ENCODE results near the gene LIMS2.

Gene LIMS2, protein sequence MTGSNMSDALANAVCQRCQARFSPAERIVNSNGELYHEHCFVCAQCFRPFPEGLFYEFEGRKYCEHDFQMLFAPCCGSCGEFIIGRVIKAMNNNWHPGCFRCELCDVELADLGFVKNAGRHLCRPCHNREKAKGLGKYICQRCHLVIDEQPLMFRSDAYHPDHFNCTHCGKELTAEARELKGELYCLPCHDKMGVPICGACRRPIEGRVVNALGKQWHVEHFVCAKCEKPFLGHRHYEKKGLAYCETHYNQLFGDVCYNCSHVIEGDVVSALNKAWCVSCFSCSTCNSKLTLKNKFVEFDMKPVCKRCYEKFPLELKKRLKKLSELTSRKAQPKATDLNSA

DNA sequence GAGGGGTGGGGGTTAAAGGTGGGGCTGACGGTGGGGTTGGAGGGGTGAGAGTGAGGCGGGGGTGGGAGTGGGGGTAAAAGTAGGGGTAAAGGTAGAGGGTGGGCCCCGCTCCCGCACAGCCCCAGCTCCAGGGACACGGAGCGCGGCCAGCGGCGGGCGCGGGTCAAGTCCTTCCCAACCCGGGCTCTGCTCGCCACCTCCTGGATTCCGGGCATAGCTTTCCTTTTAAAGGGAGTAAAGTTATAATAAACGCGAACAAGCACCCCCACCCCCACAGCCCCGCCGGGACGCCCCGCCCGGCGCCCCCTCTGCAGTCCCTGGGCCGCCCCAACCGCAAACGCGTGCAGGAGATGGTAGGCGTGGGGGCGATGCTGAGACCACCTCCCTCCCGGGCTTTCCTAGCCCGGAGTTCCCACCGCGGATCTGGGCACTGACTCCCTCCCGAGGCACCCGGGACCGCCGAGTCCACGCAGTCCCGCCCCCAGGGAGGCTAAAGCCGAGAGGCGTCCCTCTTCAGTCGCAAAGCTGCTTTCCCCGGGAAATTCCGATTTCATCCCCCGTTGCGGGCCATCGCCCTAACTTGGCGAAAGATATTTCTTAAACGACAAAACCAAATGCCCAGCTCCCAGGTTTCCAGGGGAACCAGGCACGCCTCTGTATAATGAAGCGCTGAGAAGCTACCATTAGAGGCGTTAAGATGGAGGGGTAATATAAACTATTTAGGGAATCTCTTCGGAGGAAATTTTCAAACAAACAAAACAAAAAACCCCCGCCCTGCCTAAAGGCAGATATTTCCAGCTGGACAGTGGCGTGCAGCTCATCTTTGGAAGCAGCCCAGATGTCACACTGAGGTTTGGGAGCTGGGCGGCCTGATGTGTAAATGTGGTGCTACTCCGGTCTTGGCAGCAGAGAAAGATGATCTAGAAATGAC lies at the start of gene LIMS2:
TSS of gene LIMS2 (minus strand) at position 200 of the 931 bp plus-strand sequence. CDS start 506 bp downstream, outside the sequence.
- DNase-seq, result no peak

DNA sequence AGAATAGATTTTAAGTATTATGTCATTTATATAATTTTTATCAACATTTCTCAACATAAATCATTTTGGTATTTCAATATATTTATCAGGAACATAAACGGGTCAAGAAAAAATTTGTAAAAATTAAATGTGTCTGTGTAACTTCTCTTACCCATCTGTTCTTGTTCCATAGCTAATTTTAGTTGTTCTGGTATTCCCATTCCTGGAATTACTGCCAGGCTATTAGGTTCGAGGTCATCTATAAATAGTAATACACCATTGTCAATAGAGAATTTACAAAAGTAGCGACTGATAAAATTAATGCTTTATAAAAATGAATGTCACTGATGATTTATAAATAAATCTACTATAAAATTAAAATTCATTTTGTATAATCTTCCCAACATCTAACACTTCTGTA lies 47.5 kb upstream of the LIMS2 start:
- no peak for DNase-seq

DNA sequence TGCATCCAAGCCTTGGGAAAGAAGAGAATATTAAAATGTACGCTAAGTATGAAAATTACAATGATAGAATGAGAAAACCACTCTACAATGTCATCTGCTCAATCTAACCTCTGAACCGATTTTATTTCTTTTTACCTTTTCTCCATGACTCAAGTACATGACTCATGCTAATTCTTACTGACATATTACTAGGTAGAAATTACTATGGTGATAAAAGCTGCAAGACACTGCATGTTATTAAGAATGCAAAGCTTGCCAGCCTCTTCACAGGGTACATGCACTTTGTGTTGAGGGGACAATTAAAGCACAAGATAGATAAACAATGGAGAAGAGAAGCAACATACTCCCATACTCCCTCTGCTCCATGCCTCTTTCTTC lies 46.6 kb upstream of the LIMS2 start:
- DNase-seq, result no peak

DNA sequence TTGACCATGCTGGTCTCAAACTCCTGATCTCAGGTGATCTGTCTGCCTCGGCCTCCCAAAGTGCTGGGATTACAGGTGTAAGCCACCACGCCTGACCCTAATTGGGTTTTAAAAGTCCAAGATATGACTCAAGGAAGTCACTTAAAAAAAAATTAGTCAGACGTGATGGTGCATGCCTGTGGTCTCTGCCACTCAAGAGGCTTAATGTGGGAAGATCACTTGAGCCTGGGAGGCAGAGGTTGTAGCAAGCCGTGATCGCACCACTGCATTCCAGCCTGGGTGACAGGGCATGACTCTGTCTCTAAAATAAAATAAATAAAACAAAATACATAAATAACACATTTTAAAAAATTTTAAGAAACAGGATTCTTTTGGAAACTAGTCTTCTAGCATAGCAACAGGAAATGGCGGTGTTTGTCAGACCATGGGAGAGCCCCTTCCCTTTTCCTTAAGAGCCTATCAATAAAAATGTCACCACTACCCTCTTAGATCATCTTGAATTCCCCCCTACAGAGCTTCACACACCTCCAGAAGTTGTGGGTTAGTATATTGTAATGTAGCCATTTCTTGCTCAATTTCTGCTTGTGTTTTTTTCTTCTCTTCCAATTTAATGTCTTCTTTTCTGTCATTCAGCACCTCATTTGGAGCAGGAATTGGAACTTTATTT lies 46.1 kb upstream of the LIMS2 start:
- DNase-seq, result no peak

DNA sequence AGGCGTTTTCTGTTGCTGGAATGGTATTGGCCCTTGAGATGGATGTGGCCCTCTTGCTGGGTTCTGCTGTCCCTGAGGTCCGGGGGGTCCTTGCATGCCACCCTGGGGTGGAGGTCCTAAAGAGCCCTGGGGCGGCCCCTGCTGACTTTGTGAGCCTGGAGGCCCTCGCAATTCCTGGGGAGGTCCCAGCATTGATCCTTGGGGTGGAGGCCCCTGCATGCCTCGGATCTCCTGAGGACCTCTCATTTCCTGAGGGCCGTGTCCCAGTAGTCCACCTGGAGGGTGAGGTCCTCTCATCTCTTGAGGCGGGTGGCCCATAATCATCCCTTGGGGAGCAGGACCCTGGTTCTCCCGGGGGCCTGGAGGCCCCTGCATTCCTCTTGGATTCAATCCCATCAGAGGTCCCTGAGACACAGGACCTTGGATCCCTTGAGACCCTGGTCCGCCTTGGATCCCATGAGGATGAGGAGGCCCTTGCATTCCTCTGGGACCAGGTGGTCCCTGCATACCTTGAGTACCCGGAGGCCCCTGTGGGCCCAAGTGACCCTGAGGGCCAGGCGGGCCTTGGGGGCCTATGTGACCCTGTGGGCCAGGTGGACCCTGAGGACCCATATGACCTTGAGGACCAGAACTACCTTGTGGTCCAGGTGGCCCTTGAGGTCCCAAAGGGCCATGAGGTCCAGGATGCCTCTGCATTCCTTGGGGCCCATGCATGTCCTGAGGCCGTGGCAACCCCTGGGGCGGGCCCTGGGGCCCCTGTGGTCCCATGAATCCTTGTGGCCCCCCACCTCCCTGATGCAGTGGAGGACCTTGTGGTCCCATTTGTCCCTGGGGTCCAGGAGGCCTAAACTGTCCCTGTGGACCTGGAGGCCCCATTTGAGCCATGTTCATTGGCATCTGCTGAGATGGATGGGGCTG lies 44.2 kb upstream of the LIMS2 start:
- no peak for DNase-seq

DNA sequence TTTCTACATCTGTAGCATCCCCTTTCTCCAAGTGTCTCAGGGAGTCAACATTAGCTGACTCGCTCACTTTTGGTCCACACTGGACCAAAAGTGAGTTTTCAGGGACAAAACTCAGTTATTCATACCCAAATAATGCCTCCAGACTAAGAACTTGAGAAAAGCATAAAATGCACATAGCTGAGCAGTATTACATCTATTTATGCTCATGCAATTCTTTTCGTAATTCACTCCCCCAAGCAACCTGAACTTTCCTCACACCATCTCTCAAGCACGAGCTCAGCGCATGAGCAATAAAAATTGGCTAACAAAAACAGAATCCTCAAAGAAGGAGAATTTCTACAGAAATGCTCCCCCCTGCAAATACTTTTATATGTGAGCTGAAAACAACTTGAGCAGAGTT lies 42.9 kb upstream of the LIMS2 start:
- no peak for DNase-seq

DNA sequence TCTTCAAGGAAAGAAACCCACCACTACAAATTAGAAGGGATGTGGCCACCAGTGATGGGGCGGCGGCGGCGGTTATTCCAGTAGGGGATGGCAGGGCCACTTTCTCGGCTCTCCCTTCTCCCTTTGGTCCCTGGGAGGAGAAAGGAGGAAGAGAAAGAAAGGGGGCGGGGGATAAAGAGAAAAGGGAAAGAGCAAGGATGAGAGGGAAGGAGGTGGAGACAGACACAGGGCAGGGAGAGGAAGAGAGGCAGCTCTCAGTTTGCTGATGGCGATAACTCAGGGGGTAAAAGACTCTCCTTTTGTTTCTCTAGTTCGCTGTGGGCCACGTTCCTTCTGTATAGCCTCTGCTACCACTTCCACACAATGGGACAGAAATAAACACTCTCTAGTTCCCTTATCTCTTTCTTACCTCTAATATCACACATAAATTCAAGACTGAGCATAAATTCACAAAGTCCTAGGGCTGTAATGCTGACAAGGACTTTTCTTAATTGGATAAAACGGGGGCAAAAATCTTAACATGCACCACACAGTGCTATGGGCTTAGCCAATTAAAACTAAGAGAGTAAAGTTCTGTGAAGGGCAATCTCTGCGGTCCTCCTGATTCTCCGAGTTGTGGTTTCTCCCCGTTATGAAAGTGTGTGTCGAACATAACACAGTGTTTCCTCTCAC lies 40.6 kb upstream of the LIMS2 start:
- no peak for DNase-seq

DNA sequence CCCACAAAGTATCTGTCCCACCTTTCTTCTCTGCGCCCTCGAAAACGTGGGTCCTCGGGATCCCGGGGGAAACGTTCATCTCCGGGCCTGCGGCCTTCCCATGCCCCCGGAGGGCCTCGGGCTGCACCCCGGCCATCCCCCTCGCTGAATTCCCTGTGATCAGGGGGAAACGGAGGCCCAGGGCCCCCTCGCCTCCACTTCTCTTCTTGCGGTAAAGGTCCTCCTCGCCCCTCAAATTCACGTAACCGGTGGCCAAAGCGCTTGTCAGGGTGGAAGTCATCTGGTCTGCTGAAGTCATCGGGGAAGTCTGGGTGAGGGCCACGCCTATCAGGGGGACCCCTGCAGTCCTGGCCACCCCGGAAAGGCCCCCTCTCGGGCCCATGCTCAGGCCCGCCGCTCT lies 38.2 kb upstream of the LIMS2 start:
- DNase-seq, result no peak

DNA sequence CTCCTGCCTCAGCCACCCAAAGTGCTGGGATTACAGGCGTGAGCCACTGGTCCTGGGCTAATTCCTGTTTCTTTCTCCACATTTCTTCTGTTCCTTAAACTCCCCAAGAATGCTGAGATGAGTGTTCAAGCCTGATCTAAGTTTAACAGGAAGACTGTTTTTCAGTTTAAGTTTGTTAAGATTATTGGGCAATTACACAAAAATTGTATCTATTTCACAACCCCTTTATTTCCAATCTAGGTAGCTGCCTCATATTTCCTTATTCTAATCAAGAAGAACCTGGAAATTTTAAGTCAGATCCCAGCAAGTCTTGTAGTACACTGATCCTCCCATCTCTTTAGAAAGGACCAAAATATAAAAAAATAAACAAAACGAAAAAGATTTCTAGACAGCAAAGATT lies 37.7 kb upstream of the LIMS2 start:
- DNase-seq, result no peak

DNA sequence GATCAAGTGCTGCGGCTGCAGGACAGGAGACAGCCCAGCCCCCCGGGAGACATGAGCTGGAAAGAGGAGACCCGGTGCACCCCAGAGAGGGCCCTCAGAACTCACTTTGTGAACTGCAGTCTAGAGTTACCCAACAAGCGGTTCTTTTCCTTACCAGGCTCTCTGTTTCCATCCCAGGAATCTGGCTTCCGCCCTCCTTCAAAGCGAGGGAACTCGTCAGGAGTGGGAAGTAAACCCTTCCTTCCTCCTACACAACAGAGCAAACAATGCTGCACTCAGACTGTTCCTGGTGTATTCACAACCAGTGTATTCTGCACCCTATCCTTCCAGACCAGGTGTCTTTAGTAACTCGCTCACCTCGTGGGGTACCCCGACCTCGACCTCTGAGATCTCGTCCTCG lies 34.0 kb upstream of the LIMS2 start:
- DNase-seq, result no peak

DNA sequence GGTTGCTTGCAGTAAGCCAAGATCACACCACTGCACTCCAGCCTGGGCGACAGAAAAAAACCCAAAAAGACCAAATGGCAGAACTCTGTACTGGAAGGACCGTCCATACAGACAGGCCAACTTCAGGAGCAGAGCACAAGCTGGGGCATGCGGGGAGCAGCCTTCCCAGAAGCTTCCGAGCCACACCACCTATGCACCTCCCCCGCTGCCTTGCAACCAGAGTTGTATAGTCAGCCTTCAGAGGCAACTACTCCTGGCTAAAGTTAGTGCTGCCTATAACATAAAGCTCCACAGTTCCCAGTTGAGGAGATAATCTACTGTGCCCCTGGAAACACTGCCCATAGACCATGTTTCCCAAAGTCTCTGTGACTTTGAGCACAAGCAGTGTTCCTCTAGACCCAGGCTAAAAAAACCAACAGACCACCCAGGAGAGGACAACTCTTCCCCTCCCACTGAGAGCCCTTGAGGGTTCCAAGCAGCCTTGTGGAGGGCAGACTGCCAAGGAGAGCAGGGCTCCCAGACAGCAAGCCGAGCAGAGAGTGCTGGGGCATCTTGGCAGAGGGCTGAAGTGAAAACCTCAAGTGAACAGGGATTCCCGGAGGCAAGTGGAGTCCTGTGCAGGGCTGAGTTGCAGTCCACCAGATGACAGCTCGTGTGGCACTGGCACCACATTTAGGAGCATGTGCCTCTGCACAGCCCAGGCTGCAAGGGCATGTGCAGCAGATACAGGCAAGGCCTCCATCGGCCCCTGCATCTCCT lies 32.7 kb upstream of the LIMS2 start:
- no peak for DNase-seq

DNA sequence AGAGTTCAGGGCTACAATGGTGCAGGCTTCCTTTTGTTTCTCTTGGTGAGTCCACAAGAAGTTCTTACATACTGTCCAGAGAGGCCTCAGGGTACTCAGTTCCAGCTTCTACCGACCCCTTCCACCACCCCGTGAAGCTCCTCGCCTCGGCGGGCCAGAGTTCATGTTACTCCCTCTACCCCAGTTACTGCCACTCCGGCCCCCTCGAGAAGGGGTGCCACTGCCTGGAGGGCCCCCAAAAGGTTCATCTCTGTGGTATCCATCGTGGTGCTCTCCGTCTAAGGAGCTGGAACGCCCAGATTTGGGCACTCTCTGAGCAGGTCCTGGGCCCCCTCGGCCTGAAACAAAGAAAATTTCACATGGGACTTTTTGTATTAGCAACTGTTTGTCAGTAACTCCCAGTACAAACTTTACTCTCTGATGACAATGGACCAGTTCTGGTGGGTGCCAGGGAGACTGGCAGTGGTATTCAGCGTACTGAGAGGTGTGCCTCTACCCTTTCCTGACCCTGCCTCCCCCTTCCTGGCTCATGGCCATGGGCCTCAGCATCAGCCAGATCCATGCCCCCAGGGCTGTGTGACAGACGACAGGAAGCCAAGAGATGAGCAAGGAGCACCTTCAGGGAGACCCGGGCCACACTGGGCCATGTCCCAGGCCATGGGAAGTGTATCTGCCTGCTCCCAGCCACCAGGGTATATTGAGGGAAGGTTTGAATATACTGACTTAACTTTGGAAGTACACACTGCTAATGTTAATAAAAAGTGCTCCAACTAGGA lies 31.1 kb upstream of the LIMS2 start:
- no peak for DNase-seq

DNA sequence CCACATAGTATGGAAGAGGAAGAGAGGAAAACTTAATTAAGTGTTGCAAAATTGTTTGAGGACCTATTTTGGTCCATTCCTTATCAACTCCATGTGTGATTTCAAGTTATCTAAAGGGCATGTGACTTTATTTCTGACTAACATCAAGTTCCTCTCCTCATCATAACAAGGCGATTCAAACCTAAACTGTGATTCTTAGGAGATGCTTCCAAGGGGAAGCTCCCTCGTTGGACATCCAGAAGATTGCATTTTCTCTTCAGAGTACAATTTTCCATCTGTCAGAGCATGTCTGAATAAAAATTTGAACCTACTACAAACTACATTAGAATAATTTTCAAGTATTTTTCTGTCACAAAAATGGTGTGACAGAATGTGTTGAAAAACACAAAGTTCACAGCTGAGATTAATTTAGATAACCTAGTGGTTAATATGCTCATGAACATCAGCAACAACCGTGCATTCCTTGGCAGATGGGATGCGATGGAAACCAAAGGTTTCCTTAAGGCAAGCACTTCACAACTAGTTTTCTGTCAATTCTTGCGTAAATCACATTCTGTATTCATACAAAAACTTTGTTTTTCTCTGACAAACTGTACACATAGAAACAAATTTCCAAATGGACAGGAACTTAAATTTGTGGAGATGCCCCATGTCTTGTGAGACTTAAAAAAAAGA lies 30.2 kb upstream of the LIMS2 start:
- no peak for DNase-seq

DNA sequence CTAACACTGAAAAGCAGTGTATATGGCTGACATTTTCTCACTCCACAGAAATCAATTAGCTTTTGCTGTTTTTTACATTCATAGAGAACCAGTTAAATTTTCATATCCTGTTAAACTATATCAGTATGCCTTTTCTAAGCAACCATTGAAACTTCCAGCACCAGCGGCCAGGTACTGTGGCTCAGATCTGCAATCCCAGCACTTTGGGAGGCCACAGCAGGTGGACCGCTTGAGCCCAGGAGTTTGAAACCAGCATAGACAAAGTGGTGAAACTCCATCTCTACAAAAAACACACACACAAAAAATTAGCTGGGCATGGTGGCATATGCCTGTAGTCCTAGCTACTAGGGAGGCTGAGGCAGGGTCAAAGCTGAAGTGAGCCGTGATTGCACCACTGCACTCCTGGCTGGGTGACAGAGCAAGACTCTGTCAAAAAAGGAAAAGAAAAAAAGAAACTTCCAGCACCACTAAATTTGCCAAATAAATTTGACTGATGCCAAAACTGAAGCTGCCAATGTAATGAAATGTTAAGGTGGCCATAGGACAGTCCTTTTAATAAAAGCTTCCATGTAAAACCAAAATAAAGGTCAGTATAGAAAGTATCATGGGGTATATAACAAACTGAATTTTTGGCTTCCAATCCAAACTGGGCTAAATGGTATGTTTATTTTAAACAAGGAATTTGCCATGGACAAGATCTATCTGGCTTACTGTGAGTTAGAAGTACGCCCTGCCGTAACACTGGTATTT lies 29.5 kb upstream of the LIMS2 start:
- DNase-seq, result no peak

DNA sequence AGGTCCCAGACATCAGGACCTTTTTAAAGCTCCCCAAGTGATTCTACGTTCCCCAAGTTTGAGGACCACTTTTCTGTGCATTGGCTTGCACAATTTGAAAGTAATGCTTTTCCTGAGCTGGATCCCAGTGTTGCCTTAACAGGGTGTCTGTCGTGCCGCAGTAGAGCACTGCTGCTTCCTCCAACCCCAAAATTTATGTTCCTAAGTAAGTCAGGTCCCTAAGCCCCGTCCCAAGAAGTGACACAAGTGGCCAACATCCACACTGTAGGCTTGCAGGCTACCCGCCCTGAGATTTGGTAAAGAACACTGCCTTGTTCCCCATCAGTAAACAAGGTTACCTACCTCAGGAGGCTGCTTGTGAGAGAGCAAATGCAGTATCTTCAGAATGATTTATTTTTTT lies 28.0 kb upstream of the LIMS2 start:
- DNase-seq, result no peak

DNA sequence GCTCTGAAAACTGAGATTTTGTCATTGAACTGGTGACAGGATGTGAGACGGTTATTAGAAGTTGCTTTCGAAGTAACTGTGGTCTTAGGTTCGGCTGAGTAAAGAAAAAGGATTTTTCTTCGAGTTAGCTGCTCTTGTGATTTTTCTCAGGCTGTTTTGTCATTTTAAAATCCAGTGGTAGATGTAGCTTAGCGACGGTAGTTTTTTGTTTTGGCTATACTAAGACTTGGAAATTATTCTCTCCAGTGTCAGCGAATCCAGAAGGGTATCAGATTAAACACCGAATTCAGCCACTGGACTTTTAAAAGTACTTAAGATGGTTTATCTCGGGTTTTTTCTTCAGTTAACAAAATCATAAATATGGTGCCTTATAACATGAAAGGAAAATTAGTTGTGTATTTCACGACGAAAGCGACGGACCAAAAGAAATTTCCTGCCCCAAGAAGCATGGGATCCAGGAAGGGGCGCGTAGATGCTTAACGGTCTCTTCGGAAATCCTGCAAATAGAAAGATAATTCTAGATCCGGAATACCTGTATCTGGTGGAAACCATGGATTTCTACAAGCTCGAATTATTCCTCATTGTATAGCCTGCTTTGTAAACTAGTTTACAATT lies 27.2 kb upstream of the LIMS2 start:
- DNase-seq, result no peak

DNA sequence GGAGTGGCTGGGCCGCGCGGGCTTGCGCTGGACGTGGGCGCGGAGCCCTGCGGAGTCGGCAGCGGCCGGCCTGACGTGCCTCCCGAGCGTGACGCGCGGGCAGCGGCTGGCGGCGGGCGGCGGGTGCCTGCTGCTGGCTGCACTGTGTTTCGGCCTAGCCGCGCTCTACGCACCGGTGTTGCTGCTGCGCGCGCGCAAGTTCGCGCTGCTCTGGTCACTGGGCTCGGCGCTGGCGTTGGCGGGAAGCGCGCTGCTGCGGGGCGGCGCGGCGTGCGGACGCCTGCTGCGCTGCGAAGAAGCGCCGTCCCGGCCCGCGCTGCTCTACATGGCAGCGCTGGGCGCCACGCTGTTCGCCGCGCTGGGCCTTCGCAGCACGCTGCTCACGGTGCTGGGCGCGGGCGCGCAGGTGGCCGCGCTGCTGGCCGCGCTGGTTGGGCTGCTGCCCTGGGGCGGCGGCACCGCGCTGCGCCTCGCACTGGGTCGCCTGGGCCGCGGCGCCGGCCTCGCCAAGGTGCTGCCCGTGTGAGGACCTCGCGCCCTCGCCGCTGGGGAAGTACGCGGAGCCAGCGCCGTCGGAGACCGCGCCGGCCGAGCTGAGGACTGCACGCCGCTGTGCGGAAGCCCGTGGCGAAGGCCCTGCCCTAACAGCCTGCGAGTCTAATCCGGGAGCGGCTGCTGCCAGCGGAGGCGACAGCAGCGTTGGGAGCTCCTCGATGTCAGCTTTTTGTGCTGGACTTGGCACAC lies 26.5 kb upstream of the LIMS2 start:
- peak; percentile 63 to 70 for DNase-seq

DNA sequence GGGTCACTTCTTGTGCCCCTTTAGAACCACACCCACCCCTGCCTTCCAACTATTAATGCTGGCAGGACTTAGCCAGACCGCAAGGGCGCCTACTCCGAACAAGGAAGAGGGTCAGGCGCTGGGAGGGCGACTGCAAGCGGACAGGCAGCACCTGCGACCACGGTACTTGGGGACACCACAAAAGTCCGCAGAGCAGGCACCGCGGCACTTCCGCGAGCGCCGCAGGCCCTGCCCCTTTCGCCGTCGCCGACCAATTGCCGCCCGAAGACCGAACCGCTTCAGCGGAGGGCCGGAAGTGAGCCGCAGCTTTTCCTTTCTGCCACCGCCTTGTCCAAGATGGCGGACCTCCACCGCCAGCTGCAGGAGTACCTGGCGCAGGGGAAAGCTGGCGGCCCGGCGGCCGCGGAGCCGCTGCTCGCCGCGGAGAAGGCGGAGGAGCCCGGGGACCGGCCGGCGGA lies 25.9 kb upstream of the LIMS2 start, which contains the start of gene SFT2D3:
TSS of gene SFT2D3 (plus strand) at position 305 of the 458 bp plus-strand sequence. CDS start at position 337, 32 bp downstream.
- peak; percentile 83 to 85 for DNase-seq

Data from stimulated activated CD4-positive, alpha-beta T cell treated with anti-CD3 and anti-CD28 coated beads, Interleukin-2, amount 100 ng/mL, for 48 hours (primary cell).